ENCODE measurements around the gene TTC19. TPM values are rescaled to one million over a fixed set of nuclear protein-coding genes. Genes with fewer than 3 reads are reported as not detected.
"Not testable (repeated sequence)": the region's sequence is repeated elsewhere in the genome, so short reads cannot be mapped to it uniquely, and the experiment has no call there.

The TTC19 gene
- total RNA-seq, 1 experiment from 2014 or later, result 60.3 TPM

DNA sequence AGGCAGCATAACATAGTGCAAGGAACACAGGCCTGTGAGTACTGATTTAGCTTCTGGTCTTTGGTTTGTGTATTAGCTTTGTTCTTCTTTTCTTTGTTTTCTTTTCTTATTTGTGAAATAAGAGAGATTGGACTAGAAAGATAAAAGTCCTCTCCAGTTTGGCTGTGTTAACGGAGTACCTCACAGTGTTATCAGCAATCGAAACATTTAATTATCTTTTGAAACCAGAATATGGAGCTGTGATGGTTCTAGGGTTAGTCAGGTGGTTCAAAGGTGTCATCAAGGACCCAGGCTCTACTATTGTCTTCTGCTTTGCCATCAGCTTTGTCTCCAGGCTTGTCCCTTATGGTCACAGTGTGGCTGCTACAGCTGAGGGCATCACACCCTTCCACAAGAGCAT, 29.1 kb upstream of the TTC19 start:
- no peak overlapping the region for H3K4me3 ChIP-seq (ENCODE audit: low read length)
- H4K20me1 ChIP-seq (ENCODE audit: insufficient read depth, low read depth, low read length), result no peaks in the 10 kb centered on the region
- no peak overlapping the region for H2AFZ ChIP-seq (ENCODE audit: low read length)
- no peak for DNase-seq
- H3K79me2 ChIP-seq (ENCODE audit: low read length), result no peaks in the 10 kb centered on the region
- H3K9ac ChIP-seq (ENCODE audit: low read length), result no peak overlapping the region
- no peaks in the 10 kb centered on the region for H3K27me3 ChIP-seq (ENCODE audit: low read length)
- no peak overlapping the region for H3K4me2 ChIP-seq (ENCODE audit: low read depth, low read length, poor library complexity, severe bottlenecking)
- H3K9me2 ChIP-seq (replicated peaks; ENCODE audit: insufficient read depth, low read length), result no peaks in the 10 kb centered on the region
- no peaks in the 10 kb centered on the region for H3K36me3 ChIP-seq (ENCODE audit: insufficient read depth, low read length)
- H3K4me1 ChIP-seq (ENCODE audit: low read length), result peaks cover 8% of the 10 kb centered on the region
- H3K9me3 ChIP-seq (ENCODE audit: low read length), result no peaks in the 10 kb centered on the region
- no peak overlapping the region for H3K27ac ChIP-seq (ENCODE audit: low read length)

DNA sequence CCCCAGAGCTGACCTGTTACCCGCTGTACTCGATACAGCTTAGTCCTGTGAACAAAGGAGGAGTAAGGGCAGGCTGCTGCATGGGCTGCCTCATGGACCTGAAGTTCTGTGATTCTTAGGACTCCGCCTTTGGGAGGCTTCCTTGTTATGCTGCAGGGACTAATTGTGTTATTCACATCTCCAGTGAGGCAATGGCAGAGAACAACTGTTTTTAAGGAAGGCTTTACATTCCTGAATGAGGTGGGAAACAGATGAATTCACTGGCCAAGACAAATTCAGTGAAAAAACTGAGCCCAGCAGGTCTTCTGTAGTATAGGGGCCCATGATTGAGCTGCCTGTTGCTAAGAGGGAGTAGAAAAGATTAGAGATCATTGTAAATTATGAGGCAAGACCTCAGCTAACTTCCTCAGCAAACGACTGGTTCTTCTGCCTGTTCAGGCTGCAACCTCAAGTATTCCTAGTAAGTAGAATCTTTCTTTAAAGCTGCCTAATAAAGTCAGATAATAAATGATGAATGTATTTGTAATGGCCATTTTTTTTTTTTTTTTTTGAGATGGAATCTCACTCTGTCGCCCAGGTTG, 28.4 kb upstream of the TTC19 start:
- H3K9me2 ChIP-seq (replicated peaks; ENCODE audit: insufficient read depth, low read length), result no peaks in the 10 kb centered on the region
- DNase-seq, result no peak
- H3K79me2 ChIP-seq (ENCODE audit: low read length), result no peaks in the 10 kb centered on the region
- H3K27me3 ChIP-seq (ENCODE audit: low read length), result no peaks in the 10 kb centered on the region
- no peaks in the 10 kb centered on the region for H3K9me3 ChIP-seq (ENCODE audit: low read length)
- H3K9ac ChIP-seq (ENCODE audit: low read length), result no peak overlapping the region
- no peak overlapping the region for H3K27ac ChIP-seq (ENCODE audit: low read length)
- no peak overlapping the region for H3K4me3 ChIP-seq (ENCODE audit: low read length)
- H3K4me1 ChIP-seq (ENCODE audit: low read length), result peaks cover under 1% of the 10 kb centered on the region; the same call in 1 of the 2 replicates
- H3K36me3 ChIP-seq (ENCODE audit: insufficient read depth, low read length), result no peaks in the 10 kb centered on the region
- no peaks in the 10 kb centered on the region for H4K20me1 ChIP-seq (ENCODE audit: insufficient read depth, low read depth, low read length)
- no peak overlapping the region for H2AFZ ChIP-seq (ENCODE audit: low read length)
- no peak overlapping the region for H3K4me2 ChIP-seq (ENCODE audit: low read depth, low read length, poor library complexity, severe bottlenecking)

DNA sequence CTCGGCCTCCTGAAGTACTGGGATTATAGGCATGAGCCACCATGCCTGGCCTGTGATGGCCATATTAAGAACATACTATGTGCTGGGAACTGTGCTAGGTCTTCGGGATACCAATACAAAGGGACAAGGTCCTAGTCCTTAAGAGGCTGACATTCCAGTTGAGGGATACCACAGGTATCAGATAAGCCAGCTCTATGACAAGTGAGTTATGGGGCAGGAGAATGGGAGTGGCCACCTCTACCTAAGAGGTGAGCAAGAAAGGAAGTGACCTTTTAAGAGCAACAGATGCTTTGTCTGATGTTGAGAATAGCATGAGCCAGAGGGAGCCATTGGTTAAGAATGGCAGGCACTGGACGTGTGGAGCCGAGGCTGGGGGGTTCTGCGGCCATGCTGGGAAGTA, 27.7 kb upstream of the TTC19 start:
- DNase-seq, result no peak
- H3K79me2 ChIP-seq (ENCODE audit: low read length), result no peaks in the 10 kb centered on the region
- H3K4me2 ChIP-seq (ENCODE audit: low read depth, low read length, poor library complexity, severe bottlenecking), result no peak overlapping the region
- no peak overlapping the region for H2AFZ ChIP-seq (ENCODE audit: low read length)
- no peak overlapping the region for H3K4me3 ChIP-seq (ENCODE audit: low read length)
- H3K9me3 ChIP-seq (ENCODE audit: low read length), result no peaks in the 10 kb centered on the region
- no peaks in the 10 kb centered on the region for H3K36me3 ChIP-seq (ENCODE audit: insufficient read depth, low read length)
- H3K9me2 ChIP-seq (replicated peaks; ENCODE audit: insufficient read depth, low read length), result no peaks in the 10 kb centered on the region
- no peaks in the 10 kb centered on the region for H4K20me1 ChIP-seq (ENCODE audit: insufficient read depth, low read depth, low read length)
- H3K27me3 ChIP-seq (ENCODE audit: low read length), result no peaks in the 10 kb centered on the region
- H3K9ac ChIP-seq (ENCODE audit: low read length), result no peak overlapping the region
- no peaks in the 10 kb centered on the region for H3K4me1 ChIP-seq (ENCODE audit: low read length)
- no peak overlapping the region for H3K27ac ChIP-seq (ENCODE audit: low read length)

DNA sequence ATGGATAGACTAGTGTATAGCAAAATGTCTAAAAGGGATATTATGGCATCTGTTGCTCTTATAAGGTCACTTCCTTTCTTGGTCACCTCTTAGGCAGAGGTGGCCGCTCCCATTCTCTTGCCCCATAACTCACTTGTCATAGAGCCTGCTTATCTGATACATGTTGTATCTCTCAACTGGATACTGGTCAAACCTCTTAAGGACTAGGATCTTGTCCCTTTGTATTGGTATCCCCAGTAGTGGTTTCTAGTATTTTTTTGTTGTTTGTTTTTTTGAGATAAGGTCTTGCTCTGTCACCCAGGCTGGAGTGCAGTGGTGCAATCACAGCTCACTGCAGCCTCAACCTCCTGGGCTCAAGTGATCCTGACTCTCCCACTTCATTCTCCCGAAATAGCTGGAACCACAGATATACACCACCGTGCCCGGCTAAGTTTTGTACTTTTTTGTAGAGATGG, 27.1 kb upstream of the TTC19 start:
- no peak overlapping the region for H3K27ac ChIP-seq (ENCODE audit: low read length)
- H3K4me1 ChIP-seq (ENCODE audit: low read length), result no peaks in the 10 kb centered on the region
- H3K9me2 ChIP-seq (replicated peaks; ENCODE audit: insufficient read depth, low read length), result no peaks in the 10 kb centered on the region
- H3K4me3 ChIP-seq (ENCODE audit: low read length), result no peak overlapping the region
- H4K20me1 ChIP-seq (ENCODE audit: insufficient read depth, low read depth, low read length), result no peaks in the 10 kb centered on the region
- no peaks in the 10 kb centered on the region for H3K36me3 ChIP-seq (ENCODE audit: insufficient read depth, low read length)
- no peak overlapping the region for H3K4me2 ChIP-seq (ENCODE audit: low read depth, low read length, poor library complexity, severe bottlenecking)
- no peak overlapping the region for H2AFZ ChIP-seq (ENCODE audit: low read length)
- no peaks in the 10 kb centered on the region for H3K9me3 ChIP-seq (ENCODE audit: low read length)
- H3K27me3 ChIP-seq (ENCODE audit: low read length), result no peaks in the 10 kb centered on the region
- no peaks in the 10 kb centered on the region for H3K79me2 ChIP-seq (ENCODE audit: low read length)
- no peak overlapping the region for H3K9ac ChIP-seq (ENCODE audit: low read length)
- no peak for DNase-seq

DNA sequence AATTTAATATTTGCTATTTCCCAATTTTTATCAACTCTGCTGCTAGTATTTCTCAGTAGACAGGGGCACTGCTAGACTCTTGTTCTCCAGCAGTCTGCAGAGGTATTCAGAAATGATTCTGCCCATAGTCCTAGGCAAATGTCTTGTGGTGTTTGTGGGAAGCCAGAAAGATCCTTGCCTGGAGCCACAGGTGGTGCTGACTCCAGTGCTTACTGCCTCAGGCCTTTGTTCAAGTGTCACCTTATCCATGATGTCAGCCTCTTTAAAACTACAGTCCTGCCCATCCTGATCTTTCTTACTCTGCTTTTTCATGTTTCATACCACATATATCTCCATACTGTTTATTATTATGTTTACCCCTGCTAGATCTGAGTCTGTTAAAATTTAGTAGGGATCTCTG, 26.6 kb upstream of the TTC19 start:
- H3K27ac ChIP-seq (ENCODE audit: low read length), result no peak overlapping the region
- no peaks in the 10 kb centered on the region for H3K79me2 ChIP-seq (ENCODE audit: low read length)
- H3K9ac ChIP-seq (ENCODE audit: low read length), result no peak overlapping the region
- no peak overlapping the region for H3K4me2 ChIP-seq (ENCODE audit: low read depth, low read length, poor library complexity, severe bottlenecking)
- H3K27me3 ChIP-seq (ENCODE audit: low read length), result no peaks in the 10 kb centered on the region
- no peaks in the 10 kb centered on the region for H3K9me3 ChIP-seq (ENCODE audit: low read length)
- no peaks in the 10 kb centered on the region for H3K9me2 ChIP-seq (replicated peaks; ENCODE audit: insufficient read depth, low read length)
- no peaks in the 10 kb centered on the region for H3K4me1 ChIP-seq (ENCODE audit: low read length)
- no peak overlapping the region for H2AFZ ChIP-seq (ENCODE audit: low read length)
- no peaks in the 10 kb centered on the region for H3K36me3 ChIP-seq (ENCODE audit: insufficient read depth, low read length)
- H3K4me3 ChIP-seq (ENCODE audit: low read length), result no peak overlapping the region
- H4K20me1 ChIP-seq (ENCODE audit: insufficient read depth, low read depth, low read length), result no peaks in the 10 kb centered on the region
- no peak for DNase-seq

DNA sequence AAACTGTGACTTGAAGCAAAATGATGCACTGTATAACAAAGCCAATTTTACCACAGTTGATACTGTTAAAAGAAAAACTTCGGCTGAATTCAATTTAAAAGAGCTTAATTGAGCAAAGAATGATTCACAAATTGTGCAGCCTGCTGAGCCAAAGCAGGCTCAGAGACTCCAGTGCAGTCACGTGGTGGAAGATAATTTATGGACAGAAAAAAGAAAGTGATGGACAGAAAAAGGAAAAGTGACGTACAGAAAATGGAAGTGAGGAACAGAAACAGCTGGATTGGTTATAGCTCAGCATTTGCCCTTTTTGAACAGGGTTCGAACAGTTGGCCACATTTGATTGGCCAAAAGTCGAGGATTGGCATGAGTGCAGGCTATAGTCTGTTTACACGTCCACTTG, 25.8 kb upstream of the TTC19 start:
- Histone ChIP-seq H3K36me3 (ENCODE audit: insufficient read depth, low read length) (no peaks in the 10 kb centered on the region), H3K4me2 (ENCODE audit: low read depth, low read length, poor library complexity, severe bottlenecking) (no peak overlapping the region), H3K9me2 (replicated peaks; ENCODE audit: insufficient read depth, low read length) (no peaks in the 10 kb centered on the region), H3K27me3 (ENCODE audit: low read length) (no peaks in the 10 kb centered on the region), H3K27ac (ENCODE audit: low read length) (no peak overlapping the region), H3K4me3 (ENCODE audit: low read length) (no peak overlapping the region), H3K9ac (ENCODE audit: low read length) (no peak overlapping the region), H4K20me1 (ENCODE audit: insufficient read depth, low read depth, low read length) (no peaks in the 10 kb centered on the region), H3K4me1 (ENCODE audit: low read length) (no peaks in the 10 kb centered on the region), H3K79me2 (ENCODE audit: low read length) (no peaks in the 10 kb centered on the region), H2AFZ (ENCODE audit: low read length) (no peak overlapping the region), H3K9me3 (ENCODE audit: low read length) (no peaks in the 10 kb centered on the region)
- no peak for DNase-seq

DNA sequence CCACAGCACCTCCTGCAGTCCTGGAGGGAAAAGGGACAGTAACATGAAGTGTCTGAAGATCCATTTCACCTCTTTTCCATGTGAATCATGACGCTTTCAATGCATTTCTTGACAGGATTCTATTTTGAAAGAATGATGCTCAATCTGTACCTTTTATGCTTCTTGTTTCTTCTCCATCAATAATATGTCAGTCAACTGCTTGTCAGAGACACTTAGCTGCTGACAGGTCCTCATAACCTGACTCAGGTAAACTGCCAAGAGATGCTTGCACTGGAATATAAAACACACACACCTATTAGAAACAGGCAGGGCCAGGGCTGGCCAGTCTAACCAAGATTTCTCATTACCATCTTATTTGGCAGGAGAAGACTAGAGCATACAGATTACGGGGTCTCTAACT, 21.7 kb upstream of the TTC19 start:
- H3K27ac ChIP-seq (ENCODE audit: low read length), result no peak overlapping the region
- H3K4me1 ChIP-seq (ENCODE audit: low read length), result peaks cover 6% of the 10 kb centered on the region; the same call in 1 of the 2 replicates
- no peaks in the 10 kb centered on the region; the same call in 1 of the 2 replicates for H3K36me3 ChIP-seq (ENCODE audit: insufficient read depth, low read length)
- no peak overlapping the region for H3K4me2 ChIP-seq (ENCODE audit: low read depth, low read length, poor library complexity, severe bottlenecking)
- H3K9me2 ChIP-seq (replicated peaks; ENCODE audit: insufficient read depth, low read length), result no peaks in the 10 kb centered on the region
- no peaks in the 10 kb centered on the region for H3K9me3 ChIP-seq (ENCODE audit: low read length)
- H3K9ac ChIP-seq (ENCODE audit: low read length), result no peak overlapping the region
- H3K4me3 ChIP-seq (ENCODE audit: low read length), result no peak overlapping the region
- DNase-seq, result no peak
- no peaks in the 10 kb centered on the region for H3K79me2 ChIP-seq (ENCODE audit: low read length)
- H3K27me3 ChIP-seq (ENCODE audit: low read length), result no peaks in the 10 kb centered on the region
- no peaks in the 10 kb centered on the region for H4K20me1 ChIP-seq (ENCODE audit: insufficient read depth, low read depth, low read length)
- H2AFZ ChIP-seq (ENCODE audit: low read length), result no peak overlapping the region

DNA sequence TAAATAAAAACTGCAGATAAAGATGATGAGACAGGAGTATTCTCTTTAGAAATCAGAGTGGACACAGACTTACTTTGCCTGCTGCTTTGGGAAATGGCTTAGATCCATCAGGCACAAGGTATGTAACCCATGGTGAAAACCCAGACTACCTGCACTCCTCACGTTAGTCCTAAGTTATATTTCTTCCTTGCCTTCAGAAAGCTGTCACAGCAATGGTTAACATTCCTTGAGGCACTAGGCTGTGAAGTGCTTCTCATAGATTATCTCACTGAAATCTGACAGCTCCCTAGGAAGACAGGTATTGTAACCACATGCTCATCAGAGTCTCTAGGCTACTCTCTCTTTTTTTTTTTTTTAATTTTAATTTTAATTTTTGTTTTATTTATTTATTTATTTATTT, 21.0 kb upstream of the TTC19 start:
- H3K36me3 ChIP-seq (ENCODE audit: insufficient read depth, low read length), result no peaks in the 10 kb centered on the region; the same call in 1 of the 2 replicates
- no peak overlapping the region for H2AFZ ChIP-seq (ENCODE audit: low read length)
- no peaks in the 10 kb centered on the region for H3K9me3 ChIP-seq (ENCODE audit: low read length)
- peaks cover 6% of the 10 kb centered on the region; the same call in 1 of the 2 replicates for H3K4me1 ChIP-seq (ENCODE audit: low read length)
- H3K9ac ChIP-seq (ENCODE audit: low read length), result no peak overlapping the region
- H3K4me3 ChIP-seq (ENCODE audit: low read length), result no peak overlapping the region
- H3K79me2 ChIP-seq (ENCODE audit: low read length), result no peaks in the 10 kb centered on the region
- no peak for DNase-seq
- no peak overlapping the region for H3K27ac ChIP-seq (ENCODE audit: low read length)
- H3K9me2 ChIP-seq (replicated peaks; ENCODE audit: insufficient read depth, low read length), result no peaks in the 10 kb centered on the region
- H4K20me1 ChIP-seq (ENCODE audit: insufficient read depth, low read depth, low read length), result no peaks in the 10 kb centered on the region
- H3K4me2 ChIP-seq (ENCODE audit: low read depth, low read length, poor library complexity, severe bottlenecking), result no peak overlapping the region
- H3K27me3 ChIP-seq (ENCODE audit: low read length), result no peaks in the 10 kb centered on the region

DNA sequence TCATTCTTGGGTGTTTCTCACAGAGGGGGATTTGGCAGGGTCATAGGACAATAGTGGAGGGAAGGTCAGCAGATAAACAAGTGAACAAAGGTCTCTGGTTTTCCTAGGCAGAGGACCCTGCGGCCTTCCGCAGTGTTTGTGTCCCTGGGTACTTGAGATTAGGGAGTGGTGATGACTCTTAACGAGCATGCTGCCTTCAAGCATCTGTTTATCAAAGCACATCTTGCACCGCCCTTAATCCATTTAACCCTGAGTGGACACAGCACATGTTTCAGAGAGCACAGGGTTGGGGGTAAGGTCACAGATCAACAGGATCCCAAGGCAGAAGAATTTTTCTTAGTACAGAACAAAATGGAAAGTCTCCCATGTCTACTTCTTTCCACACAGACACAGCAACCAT, 20.6 kb upstream of the TTC19 start:
- not testable (repeated sequence) for H3K4me3 ChIP-seq (ENCODE audit: low read length); H3K27me3 ChIP-seq (ENCODE audit: low read length); H3K4me2 ChIP-seq (ENCODE audit: low read depth, low read length, poor library complexity, severe bottlenecking); H3K9ac ChIP-seq (ENCODE audit: low read length); H3K36me3 ChIP-seq (ENCODE audit: insufficient read depth, low read length); H2AFZ ChIP-seq (ENCODE audit: low read length); DNase-seq; H3K27ac ChIP-seq (ENCODE audit: low read length); H3K79me2 ChIP-seq (ENCODE audit: low read length); H3K9me2 ChIP-seq (replicated peaks; ENCODE audit: insufficient read depth, low read length); H3K9me3 ChIP-seq (ENCODE audit: low read length); H4K20me1 ChIP-seq (ENCODE audit: insufficient read depth, low read depth, low read length); H3K4me1 ChIP-seq (ENCODE audit: low read length)
